ENCODE data around the gene MEFV. TPM values are rescaled to one million over a fixed set of nuclear protein-coding genes. Genes with fewer than 3 reads are reported as not detected.
A peak's percentile ranks its signal among the peaks of the same experiment; 100 is the strongest.

The MEFV gene
- total RNA-seq, 1 experiment from 2014 or later = not detected

DNA sequence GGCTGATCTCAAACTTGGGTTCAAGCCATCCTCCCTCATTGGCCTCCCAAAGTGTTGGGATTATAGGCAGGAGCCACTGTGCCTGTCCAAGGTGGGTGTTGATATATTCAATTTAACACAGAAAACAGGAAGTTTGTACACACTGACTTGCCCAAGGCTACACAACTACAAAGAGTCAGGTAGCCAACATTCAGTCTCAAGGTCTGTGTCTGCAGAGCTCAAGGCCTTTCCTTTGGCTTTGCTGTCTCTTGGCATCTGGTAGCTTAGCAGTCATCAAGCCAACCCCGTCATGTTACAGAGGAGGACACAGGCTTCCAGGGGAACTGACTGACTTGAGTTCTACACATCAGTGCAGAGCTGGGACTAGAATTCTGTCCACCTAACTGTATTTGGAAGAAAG, 11.9 kb upstream of the MEFV start:
- H3K27ac Mint-ChIP-seq (ENCODE audit: unreplicated experiment) = no peak overlapping the region
- peaks cover 28% of the 10 kb centered on the region for H3K36me3 Mint-ChIP-seq (ENCODE audit: insufficient read depth, unreplicated experiment)
- CTCF ChIA-PET = interaction anchor here (0.6 to 1.7 kb wide), 2 partner anchors 10 to 83 kb away, joined by 3 read pairs; no protein-coding TSS in a partner anchor
- TF ChIP-seq CTCF (IDR thresholded peaks at IDR 0.05; ENCODE audit: unreplicated experiment) = no peak
- H3K27me3 Mint-ChIP-seq (ENCODE audit: unreplicated experiment) = no peaks in the 10 kb centered on the region
- DNase-seq = no peak
- no peak overlapping the region for H3K4me3 Mint-ChIP-seq (ENCODE audit: low read depth, unreplicated experiment)
- intact Hi-C loops (cut with micrococcal nuclease; ENCODE audit: unreplicated experiment) = no loop called here
- H3K9me3 Mint-ChIP-seq (ENCODE audit: low read depth, unreplicated experiment) = peaks cover 3% of the 10 kb centered on the region
- BruUV-seq (replicated peaks) = no TSS peak
- H3K4me1 Mint-ChIP-seq (ENCODE audit: low read depth, unreplicated experiment) = no peaks in the 10 kb centered on the region

- no peaks in the 10 kb centered on the region for H3K27me3 Mint-ChIP-seq (ENCODE audit: unreplicated experiment)
- no peak for TF ChIP-seq CTCF (IDR thresholded peaks at IDR 0.05; ENCODE audit: unreplicated experiment)
- intact Hi-C loops (cut with micrococcal nuclease; ENCODE audit: unreplicated experiment) = no loop called here
- H3K4me1 Mint-ChIP-seq (ENCODE audit: low read depth, unreplicated experiment) = no peaks in the 10 kb centered on the region
- CTCF ChIA-PET = interaction anchor here (0.9 to 1.8 kb wide), 3 partner anchors 9 to 224 kb away, joined by 3 to 5 read pairs (median 3); partner anchors contain the start of gene ZNF263
- H3K9me3 Mint-ChIP-seq (ENCODE audit: low read depth, unreplicated experiment) = peaks cover 3% of the 10 kb centered on the region
- H3K4me3 Mint-ChIP-seq (ENCODE audit: low read depth, unreplicated experiment) = no peak overlapping the region
- H3K27ac Mint-ChIP-seq (ENCODE audit: unreplicated experiment) = no peak overlapping the region
- no TSS peak for BruUV-seq (replicated peaks)
- peaks cover 39% of the 10 kb centered on the region for H3K36me3 Mint-ChIP-seq (ENCODE audit: insufficient read depth, unreplicated experiment)
- DNase-seq = peak; percentile 16
These were observed 10.6 kb upstream of the MEFV start for GRCh38 chr16:3266873-3267537.

- H3K27me3 Mint-ChIP-seq (ENCODE audit: unreplicated experiment) = no peaks in the 10 kb centered on the region
- no peak for TF ChIP-seq CTCF (IDR thresholded peaks at IDR 0.05; ENCODE audit: unreplicated experiment)
- no peaks in the 10 kb centered on the region for H3K4me1 Mint-ChIP-seq (ENCODE audit: low read depth, unreplicated experiment)
- CTCF ChIA-PET = interaction anchor here (0.6 to 1.6 kb wide), 5 partner anchors 18 to 230 kb away, joined by 3 to 4 read pairs (median 3); partner anchors contain the start of genes ZNF174, ZNF263 and ZSCAN32
- peak overlapping the region; percentile 96 for H3K27ac Mint-ChIP-seq (ENCODE audit: unreplicated experiment)
- intact Hi-C loops (cut with micrococcal nuclease; ENCODE audit: unreplicated experiment) = loop anchor here (5.0 kb wide), 1 partner anchor 193 kb away; no protein-coding TSS in a partner anchor
- TSS peak; percentile 72 for BruUV-seq (replicated peaks)
- DNase-seq = peak; percentile 99
- H3K9me3 Mint-ChIP-seq (ENCODE audit: low read depth, unreplicated experiment) = no peaks in the 10 kb centered on the region
- H3K36me3 Mint-ChIP-seq (ENCODE audit: insufficient read depth, unreplicated experiment) = peaks cover 39% of the 10 kb centered on the region
- peak overlapping the region; percentile 93 for H3K4me3 Mint-ChIP-seq (ENCODE audit: low read depth, unreplicated experiment)
These were observed 8.0 kb upstream of the MEFV start for GRCh38 chr16:3264137-3265036.

GRCh38 chr16:3262517-3262916, 6.1 kb upstream of the MEFV start:
- no peak overlapping the region for H3K27ac Mint-ChIP-seq (ENCODE audit: unreplicated experiment)
- H3K27me3 Mint-ChIP-seq (ENCODE audit: unreplicated experiment) = peaks cover 18% of the 10 kb centered on the region
- no peaks in the 10 kb centered on the region for H3K4me1 Mint-ChIP-seq (ENCODE audit: low read depth, unreplicated experiment)
- no peak for DNase-seq
- intact Hi-C loops (cut with micrococcal nuclease; ENCODE audit: unreplicated experiment) = loop anchor here (5.0 kb wide), 1 partner anchor 195 kb away; no protein-coding TSS in a partner anchor
- peak overlapping the region; percentile 93 for H3K4me3 Mint-ChIP-seq (ENCODE audit: low read depth, unreplicated experiment)
- no peaks in the 10 kb centered on the region for H3K9me3 Mint-ChIP-seq (ENCODE audit: low read depth, unreplicated experiment)
- TF ChIP-seq CTCF (IDR thresholded peaks at IDR 0.05; ENCODE audit: unreplicated experiment) = no peak
- peaks cover 34% of the 10 kb centered on the region for H3K36me3 Mint-ChIP-seq (ENCODE audit: insufficient read depth, unreplicated experiment)
- BruUV-seq (replicated peaks) = no TSS peak
- CTCF ChIA-PET = no interaction called here

Data from Calu3 (cell line).